ENCODE results near the gene DLG5.

DNA sequence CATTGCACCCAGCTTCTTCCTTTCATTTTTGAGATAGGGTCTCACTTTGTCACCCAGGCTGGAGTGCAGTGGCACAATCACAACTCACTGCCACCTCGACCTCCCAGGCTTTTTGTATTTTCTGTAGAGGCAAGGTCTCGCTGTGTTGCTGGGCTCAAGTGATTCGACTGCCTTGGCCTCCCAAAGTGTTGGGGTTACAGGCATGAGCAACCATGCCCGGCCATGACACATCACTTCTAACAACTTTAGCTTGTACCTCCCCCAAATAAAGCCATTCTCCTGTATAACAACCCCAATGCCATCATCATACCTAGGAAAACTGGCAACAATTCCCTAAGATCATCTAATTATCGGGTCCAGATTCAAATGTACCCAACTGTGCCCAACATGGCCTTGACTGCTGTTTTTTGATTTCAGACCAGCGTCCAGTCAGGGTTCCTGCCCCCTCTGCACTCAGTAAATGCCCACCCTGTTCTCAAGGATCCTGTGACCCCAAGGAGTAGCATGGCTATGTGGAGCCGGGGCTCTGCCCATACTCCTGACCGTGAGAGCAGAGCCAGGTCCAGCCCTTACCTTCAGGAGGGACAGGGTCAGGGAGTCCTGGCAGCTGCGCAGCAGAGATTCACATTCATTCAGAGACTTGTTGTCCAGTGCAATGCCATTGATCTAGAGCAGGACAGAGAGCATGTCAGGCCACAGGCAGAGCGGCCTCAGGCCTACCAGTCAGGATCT lies 102.6 kb downstream of the DLG5 start:
- TF ChIP-seq, protein P1, sequence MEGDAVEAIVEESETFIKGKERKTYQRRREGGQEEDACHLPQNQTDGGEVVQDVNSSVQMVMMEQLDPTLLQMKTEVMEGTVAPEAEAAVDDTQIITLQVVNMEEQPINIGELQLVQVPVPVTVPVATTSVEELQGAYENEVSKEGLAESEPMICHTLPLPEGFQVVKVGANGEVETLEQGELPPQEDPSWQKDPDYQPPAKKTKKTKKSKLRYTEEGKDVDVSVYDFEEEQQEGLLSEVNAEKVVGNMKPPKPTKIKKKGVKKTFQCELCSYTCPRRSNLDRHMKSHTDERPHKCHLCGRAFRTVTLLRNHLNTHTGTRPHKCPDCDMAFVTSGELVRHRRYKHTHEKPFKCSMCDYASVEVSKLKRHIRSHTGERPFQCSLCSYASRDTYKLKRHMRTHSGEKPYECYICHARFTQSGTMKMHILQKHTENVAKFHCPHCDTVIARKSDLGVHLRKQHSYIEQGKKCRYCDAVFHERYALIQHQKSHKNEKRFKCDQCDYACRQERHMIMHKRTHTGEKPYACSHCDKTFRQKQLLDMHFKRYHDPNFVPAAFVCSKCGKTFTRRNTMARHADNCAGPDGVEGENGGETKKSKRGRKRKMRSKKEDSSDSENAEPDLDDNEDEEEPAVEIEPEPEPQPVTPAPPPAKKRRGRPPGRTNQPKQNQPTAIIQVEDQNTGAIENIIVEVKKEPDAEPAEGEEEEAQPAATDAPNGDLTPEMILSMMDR (IDR thresholded peaks at IDR 0.05; ENCODE audit: insufficient read depth, low read length, poor library complexity, severe bottlenecking): no peak
- TF ChIP-seq EZH2phosphoT487 (conservative IDR thresholded peaks at IDR 0.05; ENCODE audit: low read length): no peak

All from SU-DHL-6 (cell line).